ENCODE results near the gene SIGLECL1. TPM values are rescaled to one million over a fixed set of nuclear protein-coding genes. Genes with fewer than 3 reads are reported as not detected.

Gene SIGLECL1
- total RNA-seq, 1 experiment from 2014 or later, result not detected

DNA sequence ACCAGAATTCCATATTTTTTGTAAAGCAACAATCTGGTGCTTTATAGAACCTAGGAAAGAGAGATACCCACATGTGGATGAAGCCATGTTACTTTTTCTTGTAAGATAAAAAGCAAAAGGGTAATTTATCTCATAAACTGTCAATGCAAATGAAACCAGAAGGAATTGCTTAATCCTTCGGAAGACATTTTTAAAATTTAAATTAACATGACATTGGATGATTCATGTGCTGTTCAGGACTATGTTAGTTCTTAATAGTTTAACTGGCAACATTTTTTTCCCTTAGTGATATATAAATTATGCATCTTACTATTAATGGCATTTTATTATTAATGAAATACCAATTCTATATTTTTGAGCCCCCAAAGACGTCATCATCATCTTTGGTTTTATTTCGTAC, 34.8 kb downstream of the SIGLECL1 start:
- ATAC-seq (no peak), DNase-seq (ENCODE audit: low spot score) (no peak)
- peaks cover 20% of the 10 kb centered on the region for H3K9me3 Mint-ChIP-seq
- TF ChIP-seq, protein P1, sequence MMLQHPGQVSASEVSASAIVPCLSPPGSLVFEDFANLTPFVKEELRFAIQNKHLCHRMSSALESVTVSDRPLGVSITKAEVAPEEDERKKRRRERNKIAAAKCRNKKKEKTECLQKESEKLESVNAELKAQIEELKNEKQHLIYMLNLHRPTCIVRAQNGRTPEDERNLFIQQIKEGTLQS (CRISPR knock-in tag; conservative IDR thresholded peaks at IDR 0.05), result no peak
- TF ChIP-seq, protein P2, sequence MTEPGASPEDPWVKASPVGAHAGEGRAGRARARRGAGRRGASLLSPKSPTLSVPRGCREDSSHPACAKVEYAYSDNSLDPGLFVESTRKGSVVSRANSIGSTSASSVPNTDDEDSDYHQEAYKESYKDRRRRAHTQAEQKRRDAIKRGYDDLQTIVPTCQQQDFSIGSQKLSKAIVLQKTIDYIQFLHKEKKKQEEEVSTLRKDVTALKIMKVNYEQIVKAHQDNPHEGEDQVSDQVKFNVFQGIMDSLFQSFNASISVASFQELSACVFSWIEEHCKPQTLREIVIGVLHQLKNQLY (CRISPR knock-in tag; IDR thresholded peaks at IDR 0.05), result no peak
- no peak for TF ChIP-seq ZNF317 (CRISPR knock-in tag; IDR thresholded peaks at IDR 0.05; ENCODE audit: borderline replicate concordance, low read depth)
- CTCF ChIA-PET, result no interaction called here
- no peaks in the 10 kb centered on the region; the same call in 1 of the 2 replicates for H3K36me3 Mint-ChIP-seq
- no peak overlapping the region for H3K27ac Mint-ChIP-seq
- no peak overlapping the region for H3K4me3 Mint-ChIP-seq
- H3K4me1 Mint-ChIP-seq, result no peaks in the 10 kb centered on the region
- POLR2A ChIA-PET, result no interaction called here
- peaks cover 26% of the 10 kb centered on the region for H3K27me3 Mint-ChIP-seq (ENCODE audit: low read depth)

DNA sequence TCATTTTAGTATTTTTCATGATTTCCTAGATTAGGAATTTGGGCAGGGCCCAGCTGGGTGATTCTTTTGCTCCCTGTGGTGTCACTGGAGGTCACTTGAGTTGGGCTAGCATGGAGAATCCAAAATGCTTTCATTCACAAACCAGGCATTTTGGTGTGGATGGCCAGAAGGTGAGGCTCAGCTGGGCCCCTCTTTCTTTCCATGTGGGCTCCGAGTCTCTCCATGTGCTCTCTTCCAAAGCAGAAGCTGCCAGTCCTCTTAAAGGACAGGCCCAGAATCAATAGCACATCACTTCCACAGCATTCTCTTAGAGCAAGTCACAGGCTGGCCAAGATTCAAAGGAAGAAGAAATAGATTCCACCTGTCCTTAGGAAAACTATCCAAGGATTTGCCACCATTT, 38.8 kb downstream of the SIGLECL1 start:
- peaks cover 7% of the 10 kb centered on the region; the same call in 1 of the 2 replicates for H3K27me3 Mint-ChIP-seq (ENCODE audit: low read depth)
- DNase-seq (ENCODE audit: low spot score), result no peak
- no peak for ATAC-seq
- no peak overlapping the region for H3K27ac Mint-ChIP-seq
- H3K4me1 Mint-ChIP-seq, result peaks cover 28% of the 10 kb centered on the region
- ChIA-PET POLR2A (no interaction called here), CTCF (no interaction called here)
- H3K36me3 Mint-ChIP-seq, result no peaks in the 10 kb centered on the region
- H3K9me3 Mint-ChIP-seq, result peaks cover 10% of the 10 kb centered on the region; the same call in 1 of the 2 replicates
- no peak overlapping the region for H3K4me3 Mint-ChIP-seq
- TF ChIP-seq OVOL2 (CRISPR knock-in tag; IDR thresholded peaks at IDR 0.05; ENCODE audit: borderline replicate concordance), result no peak
- TF ChIP-seq SMAD3 (CRISPR knock-in tag; IDR thresholded peaks at IDR 0.05; ENCODE audit: borderline replicate concordance), result no peak
- TF ChIP-seq NR3C1 (CRISPR knock-in tag; conservative IDR thresholded peaks at IDR 0.05; ENCODE audit: low read depth), result no peak

DNA sequence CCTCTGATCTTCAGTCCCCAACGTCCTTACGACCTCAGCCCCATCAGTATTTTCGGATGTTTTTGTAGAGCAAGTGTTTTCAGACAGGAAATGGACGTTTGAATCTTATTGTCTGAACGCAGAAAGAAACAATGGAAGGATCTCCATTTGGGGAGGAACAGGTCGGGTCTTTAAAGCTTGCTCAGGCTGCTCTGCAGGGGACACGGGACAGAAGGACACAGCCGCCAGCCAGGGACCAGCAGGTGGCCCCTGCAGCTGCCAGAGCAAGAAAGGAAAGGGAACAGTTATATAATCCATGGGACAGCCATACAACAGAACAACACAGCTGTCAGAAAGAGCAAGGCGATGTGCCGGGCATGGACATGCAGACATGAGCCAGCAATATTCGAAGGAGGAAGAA, 42.1 kb downstream of the SIGLECL1 start:
- CTCF ChIA-PET, result interaction anchor here (0.9 to 3.9 kb wide), 7 partner anchors 11 to 368 kb away, joined by 3 to 16 read pairs (median 4); no protein-coding TSS in a partner anchor
- H3K4me3 Mint-ChIP-seq, result peak overlapping the region; percentile 13; the same call in 1 of the 2 replicates

DNA sequence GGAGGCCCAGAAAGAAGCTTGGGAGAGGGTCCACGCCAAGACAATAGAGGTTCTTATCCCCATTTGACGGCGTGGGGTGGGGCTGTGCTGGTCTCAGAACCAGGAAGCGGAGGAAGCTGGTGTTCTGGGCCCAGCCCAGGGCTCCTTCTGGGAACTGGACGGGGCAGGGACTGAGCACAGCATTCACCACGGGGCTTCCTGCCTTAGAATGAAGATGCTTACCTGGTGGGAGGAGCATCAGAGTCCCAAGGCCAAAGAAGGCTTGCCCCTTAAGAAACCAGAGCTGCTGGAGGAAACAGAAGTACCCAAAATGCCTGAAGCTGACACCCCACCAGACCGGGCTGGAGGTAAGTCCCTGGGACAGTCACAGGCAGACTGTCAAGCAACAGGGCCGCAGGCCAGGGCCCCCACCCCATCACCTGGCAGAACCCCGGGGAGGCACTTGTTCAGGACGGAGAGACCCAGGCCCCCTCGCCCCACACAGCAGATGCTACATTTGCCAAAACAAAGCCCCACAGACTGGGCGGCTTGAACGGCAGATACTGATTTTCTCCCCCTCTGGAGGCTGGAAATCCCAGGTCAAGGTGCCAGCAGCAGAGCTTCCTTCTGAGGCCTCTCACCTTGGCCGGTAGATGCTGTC, 42.8 kb downstream of the SIGLECL1 start:
- peaks cover 54% of the 10 kb centered on the region for H3K4me1 Mint-ChIP-seq
- H3K36me3 Mint-ChIP-seq, result no peaks in the 10 kb centered on the region
- H3K9me3 Mint-ChIP-seq, result peaks cover 10% of the 10 kb centered on the region; the same call in 1 of the 2 replicates
- CTCF ChIA-PET, result interaction anchor here (0.9 to 3.9 kb wide), 7 partner anchors 12 to 367 kb away, joined by 3 to 16 read pairs (median 4); no protein-coding TSS in a partner anchor
- POLR2A ChIA-PET, result interaction anchor here (0.7 kb wide), 1 partner anchor 74 kb away, joined by 3 read pairs; no protein-coding TSS in a partner anchor
- no peak overlapping the region; the same call in 1 of the 2 replicates for H3K27ac Mint-ChIP-seq
- peaks cover 5% of the 10 kb centered on the region; the same call in 1 of the 2 replicates for H3K27me3 Mint-ChIP-seq (ENCODE audit: low read depth)
- TF ChIP-seq CREM (CRISPR knock-in tag; IDR thresholded peaks at IDR 0.05) (no peak), ZNF138 (CRISPR knock-in tag; conservative IDR thresholded peaks at IDR 0.05) (no peak)
- TF ChIP-seq, protein P1 (CRISPR knock-in tag; conservative IDR thresholded peaks at IDR 0.05), result no peak
- peak overlapping the region; percentile 24; the same call in 1 of the 2 replicates for H3K4me3 Mint-ChIP-seq
- ATAC-seq, result peak; percentile 13
- DNase-seq (ENCODE audit: low spot score), result no peak

More for the DNA sequence above, 42.1 kb downstream of the SIGLECL1 start:
- TF ChIP-seq NR2C2 (CRISPR knock-in tag; IDR thresholded peaks at IDR 0.05) (no peak), CREM (CRISPR knock-in tag; IDR thresholded peaks at IDR 0.05) (no peak), CREB1 (CRISPR knock-in tag; IDR thresholded peaks at IDR 0.05) (no peak), ZNF423 (CRISPR knock-in tag; IDR thresholded peaks at IDR 0.05) (0 out of 2 replicates have a peak, but pooled peaks have one; percentile 3)
- TF ChIP-seq, protein P3, sequence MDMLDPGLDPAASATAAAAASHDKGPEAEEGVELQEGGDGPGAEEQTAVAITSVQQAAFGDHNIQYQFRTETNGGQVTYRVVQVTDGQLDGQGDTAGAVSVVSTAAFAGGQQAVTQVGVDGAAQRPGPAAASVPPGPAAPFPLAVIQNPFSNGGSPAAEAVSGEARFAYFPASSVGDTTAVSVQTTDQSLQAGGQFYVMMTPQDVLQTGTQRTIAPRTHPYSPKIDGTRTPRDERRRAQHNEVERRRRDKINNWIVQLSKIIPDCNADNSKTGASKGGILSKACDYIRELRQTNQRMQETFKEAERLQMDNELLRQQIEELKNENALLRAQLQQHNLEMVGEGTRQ (CRISPR knock-in tag; IDR thresholded peaks at IDR 0.05), result no peak
- TF ChIP-seq, protein P4, sequence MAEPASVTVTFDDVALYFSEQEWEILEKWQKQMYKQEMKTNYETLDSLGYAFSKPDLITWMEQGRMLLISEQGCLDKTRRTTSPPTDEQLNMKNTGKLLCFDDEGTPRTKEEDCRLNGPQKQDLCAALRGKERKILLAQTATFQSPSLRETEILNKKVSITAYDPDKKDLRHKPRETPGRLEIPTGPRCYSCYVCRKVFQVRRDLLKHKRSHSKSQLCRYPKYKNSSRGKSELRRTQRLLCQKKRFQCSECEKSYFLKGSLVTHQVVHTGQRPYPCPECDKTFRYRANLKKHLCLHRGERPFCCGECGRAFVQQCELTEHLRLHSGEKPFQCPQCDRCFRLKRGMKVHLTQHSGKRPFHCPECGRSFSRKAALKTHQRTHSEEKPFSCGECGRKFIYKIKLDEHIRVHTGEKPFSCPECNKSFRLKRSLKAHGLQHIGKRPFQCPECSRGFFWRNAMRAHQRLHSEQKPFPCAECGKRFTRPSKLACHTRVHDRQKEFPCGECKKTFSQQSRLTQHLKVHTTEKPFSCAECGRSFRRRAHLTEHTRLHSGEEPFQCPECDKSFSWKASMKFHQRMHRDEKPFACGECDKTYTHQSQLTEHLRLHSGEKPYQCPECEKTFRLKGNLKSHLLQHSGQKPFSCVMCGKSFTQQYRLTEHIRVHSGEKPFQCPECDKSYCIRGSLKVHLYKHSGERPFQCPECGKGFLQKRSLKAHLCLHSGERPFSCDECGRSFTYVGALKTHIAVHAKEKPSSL (CRISPR knock-in tag; conservative IDR thresholded peaks at IDR 0.05), result no peak
- ATAC-seq, result peak; percentile 21
- Mint-ChIP-seq H3K27ac (peak overlapping the region; percentile 50), H3K4me1 (peaks cover 54% of the 10 kb centered on the region), H3K27me3 (ENCODE audit: low read depth) (peaks cover 5% of the 10 kb centered on the region; the same call in 1 of the 2 replicates), H3K9me3 (peaks cover 10% of the 10 kb centered on the region; the same call in 1 of the 2 replicates), H3K36me3 (no peaks in the 10 kb centered on the region)
- no peak for DNase-seq (ENCODE audit: low spot score)
- POLR2A ChIA-PET, result interaction anchor here (0.6 to 0.7 kb wide), 2 partner anchors 75 to 127 kb away, joined by 3 to 5 read pairs; no protein-coding TSS in a partner anchor

Data from WTC11 (cell line).